Panc1 (cell line): ENCODE results near the gene SUPT3H.
"Not testable (repeated sequence)": the region's sequence is repeated elsewhere in the genome, so short reads cannot be mapped to it uniquely, and the experiment has no call there.

Experiments used
- CTCF ChIP-seq: fragments of 450-650 bp; IDR thresholded peaks from 2 replicates; pipeline ENCODE4 v1.5.1; 2017; ENCODE audit warnings: mild to moderate bottlenecking
- POLR2AphosphoS5 ChIP-seq: IDR thresholded peaks from 2 replicates; pipeline ENCODE4 v1.6.1; 2012; ENCODE audit warnings: mild to moderate bottlenecking, low read depth, low read length, moderate library complexity
- TCF7L2 ChIP-seq: IDR thresholded peaks from 2 replicates; pipeline ENCODE4 v1.6.1; 2011; ENCODE audit warnings: mild to moderate bottlenecking, low read depth, low read length, inconsistent platforms

GRCh38 chr6:45286707-45287106 lies 91.0 kb downstream of the SUPT3H start:
- not testable (repeated sequence) for TF ChIP-seq CTCF, POLR2AphosphoS5, TCF7L2
